Activated naive CD8-positive, alpha-beta T cell (primary cell): ENCODE results near the gene HSF2BP.
"Not testable (repeated sequence)": the region's sequence is repeated elsewhere in the genome, so short reads cannot be mapped to it uniquely, and the experiment has no call there.

Experiments used
- H3K27ac Mint-ChIP-seq: one replicate; pipeline ENCODE4 v1.8.0; 2021; ENCODE audit warnings: mixed read lengths
- H3K27me3 Mint-ChIP-seq: one replicate; pipeline ENCODE4 v1.8.0; 2021; ENCODE audit warnings: mixed read lengths
- H3K36me3 Mint-ChIP-seq: one replicate; pipeline ENCODE4 v1.8.0; 2021; ENCODE audit warnings: mixed read lengths
- H3K4me1 Mint-ChIP-seq: one replicate; pipeline ENCODE4 v1.8.0; 2021; ENCODE audit warnings: low read depth, mixed read lengths
- H3K4me3 Mint-ChIP-seq: one replicate; pipeline ENCODE4 v1.8.0; 2021; ENCODE audit warnings: mild to moderate bottlenecking, mixed read lengths
- H3K9me3 Mint-ChIP-seq: one replicate; pipeline ENCODE4 v1.8.0; 2021; ENCODE audit warnings: low read depth, mixed read lengths

The HSF2BP gene

GRCh38 chr21:43667191-43667904, 8.1 kb upstream of the HSF2BP start:
- peaks cover 10% of the 10 kb centered on the region for H3K36me3 Mint-ChIP-seq
- no peaks in the 10 kb centered on the region for H3K9me3 Mint-ChIP-seq
- peaks cover 47% of the 10 kb centered on the region for H3K4me1 Mint-ChIP-seq
- no peaks in the 10 kb centered on the region for H3K27me3 Mint-ChIP-seq
- H3K4me3 Mint-ChIP-seq, result peak overlapping the region; percentile 20
- peak overlapping the region; percentile 76 for H3K27ac Mint-ChIP-seq

GRCh38 chr21:43665879-43666278, 6.6 kb upstream of the HSF2BP start:
- Mint-ChIP-seq H3K27ac (peak overlapping the region; percentile 28), H3K36me3 (peaks cover 16% of the 10 kb centered on the region), H3K27me3 (no peaks in the 10 kb centered on the region), H3K4me1 (peaks cover 61% of the 10 kb centered on the region), H3K9me3 (no peaks in the 10 kb centered on the region), H3K4me3 (peak overlapping the region; percentile 25)

- H3K27me3 Mint-ChIP-seq, result no peaks in the 10 kb centered on the region
- peaks cover 16% of the 10 kb centered on the region for H3K36me3 Mint-ChIP-seq
- H3K27ac Mint-ChIP-seq, result no peak overlapping the region
- no peak overlapping the region for H3K4me3 Mint-ChIP-seq
- no peaks in the 10 kb centered on the region for H3K9me3 Mint-ChIP-seq
- peaks cover 62% of the 10 kb centered on the region for H3K4me1 Mint-ChIP-seq
Observed at GRCh38 chr21:43664358-43664757, 5.1 kb upstream of the HSF2BP start.

GRCh38 chr21:43663033-43663432, 3.7 kb upstream of the HSF2BP start:
- H3K36me3 Mint-ChIP-seq, result peaks cover 16% of the 10 kb centered on the region
- no peaks in the 10 kb centered on the region for H3K9me3 Mint-ChIP-seq
- peaks cover 63% of the 10 kb centered on the region for H3K4me1 Mint-ChIP-seq
- peak overlapping the region; percentile 61 for H3K27ac Mint-ChIP-seq
- H3K4me3 Mint-ChIP-seq, result peak overlapping the region; percentile 17
- no peaks in the 10 kb centered on the region for H3K27me3 Mint-ChIP-seq

- Mint-ChIP-seq H3K27me3 (no peaks in the 10 kb centered on the region), H3K4me3 (peak overlapping the region; percentile 99), H3K27ac (no peak overlapping the region), H3K9me3 (no peaks in the 10 kb centered on the region), H3K36me3 (peaks cover 16% of the 10 kb centered on the region), H3K4me1 (peaks cover 61% of the 10 kb centered on the region)
Observed at GRCh38 chr21:43662286-43662685, 3.0 kb upstream of the HSF2BP start.

GRCh38 chr21:43658769-43659135, 536 bp downstream of the HSF2BP start:
- H3K4me3 Mint-ChIP-seq, result peak overlapping the region; percentile 81
- H3K36me3 Mint-ChIP-seq, result peaks cover 6% of the 10 kb centered on the region
- no peaks in the 10 kb centered on the region for H3K9me3 Mint-ChIP-seq
- peaks cover 40% of the 10 kb centered on the region for H3K4me1 Mint-ChIP-seq
- peak overlapping the region; percentile 92 for H3K27ac Mint-ChIP-seq
- H3K27me3 Mint-ChIP-seq, result no peaks in the 10 kb centered on the region

- peak overlapping the region; percentile 92 for H3K27ac Mint-ChIP-seq
- no peaks in the 10 kb centered on the region for H3K9me3 Mint-ChIP-seq
- peaks cover 38% of the 10 kb centered on the region for H3K4me1 Mint-ChIP-seq
- H3K4me3 Mint-ChIP-seq, result no peak overlapping the region
- peaks cover 6% of the 10 kb centered on the region for H3K36me3 Mint-ChIP-seq
- H3K27me3 Mint-ChIP-seq, result no peaks in the 10 kb centered on the region
Observed at GRCh38 chr21:43658088-43658741, 1.1 kb downstream of the HSF2BP start.

GRCh38 chr21:43657355-43658087, 1.8 kb downstream of the HSF2BP start:
- H3K36me3 Mint-ChIP-seq, result peaks cover 6% of the 10 kb centered on the region
- H3K27ac Mint-ChIP-seq, result peak overlapping the region; percentile 16
- no peaks in the 10 kb centered on the region for H3K27me3 Mint-ChIP-seq
- peaks cover 31% of the 10 kb centered on the region for H3K4me1 Mint-ChIP-seq
- H3K4me3 Mint-ChIP-seq, result peak overlapping the region; percentile 30
- H3K9me3 Mint-ChIP-seq, result no peaks in the 10 kb centered on the region

- no peak overlapping the region for H3K4me3 Mint-ChIP-seq
- no peaks in the 10 kb centered on the region for H3K36me3 Mint-ChIP-seq
- peaks cover 8% of the 10 kb centered on the region for H3K4me1 Mint-ChIP-seq
- no peaks in the 10 kb centered on the region for H3K9me3 Mint-ChIP-seq
- no peaks in the 10 kb centered on the region for H3K27me3 Mint-ChIP-seq
- H3K27ac Mint-ChIP-seq, result no peak overlapping the region
Observed at GRCh38 chr21:43654806-43655489, 4.3 kb downstream of the HSF2BP start.

- Mint-ChIP-seq H3K27me3 (no peaks in the 10 kb centered on the region), H3K36me3 (no peaks in the 10 kb centered on the region), H3K9me3 (no peaks in the 10 kb centered on the region), H3K4me1 (peaks cover 5% of the 10 kb centered on the region), H3K4me3 (no peak overlapping the region), H3K27ac (no peak overlapping the region)
Observed at GRCh38 chr21:43653626-43654025, 5.7 kb downstream of the HSF2BP start.

- Mint-ChIP-seq H3K4me3 (no peak overlapping the region), H3K9me3 (no peaks in the 10 kb centered on the region), H3K27me3 (no peaks in the 10 kb centered on the region), H3K27ac (no peak overlapping the region), H3K4me1 (peaks cover 5% of the 10 kb centered on the region), H3K36me3 (no peaks in the 10 kb centered on the region)
Observed at GRCh38 chr21:43652616-43653015, 6.7 kb downstream of the HSF2BP start.

- not testable (repeated sequence) for H3K4me1 Mint-ChIP-seq, H3K36me3 Mint-ChIP-seq, H3K27me3 Mint-ChIP-seq, H3K27ac Mint-ChIP-seq, H3K4me3 Mint-ChIP-seq, H3K9me3 Mint-ChIP-seq
Observed at GRCh38 chr21:43651926-43652325, 7.4 kb downstream of the HSF2BP start.

GRCh38 chr21:43648171-43648570, 11.1 kb downstream of the HSF2BP start:
- Mint-ChIP-seq H3K36me3 (no peaks in the 10 kb centered on the region), H3K27me3 (no peaks in the 10 kb centered on the region), H3K27ac (no peak overlapping the region), H3K4me3 (no peak overlapping the region), H3K9me3 (no peaks in the 10 kb centered on the region), H3K4me1 (peaks cover 15% of the 10 kb centered on the region)

- no peak overlapping the region for H3K27ac Mint-ChIP-seq
- no peaks in the 10 kb centered on the region for H3K27me3 Mint-ChIP-seq
- peaks cover 15% of the 10 kb centered on the region for H3K4me1 Mint-ChIP-seq
- no peaks in the 10 kb centered on the region for H3K36me3 Mint-ChIP-seq
- peak overlapping the region; percentile 9 for H3K4me3 Mint-ChIP-seq
- H3K9me3 Mint-ChIP-seq, result no peaks in the 10 kb centered on the region
Observed at GRCh38 chr21:43646550-43647260, 12.6 kb downstream of the HSF2BP start.
